Fibroblast of the aortic adventitia (primary cell): ENCODE data around the gene MANEAL. TPM values are rescaled to one million over a fixed set of nuclear protein-coding genes. Genes with fewer than 3 reads are reported as not detected.
A peak's percentile ranks its signal among the peaks of the same experiment; 100 is the strongest.

Experiments used
- DNase-seq: peaks from one replicate; pipeline ENCODE4 v3.0.0-alpha.2; 2010; ENCODE audit warnings: low read depth
- H3K4me3 ChIP-seq: 2 replicates; pipeline ENCODE4 v1.5.1; 2011; ENCODE audit warnings: low read depth, mild to moderate bottlenecking, control low read depth, low read length, moderate library complexity
- CTCF ChIP-seq: IDR thresholded peaks from 2 replicates; pipeline ENCODE4 v1.5.1; 2011; ENCODE audit warnings: mild to moderate bottlenecking, low read length, control low read depth, inconsistent platforms; ENCODE audit not compliant: insufficient read depth
- total RNA-seq: library from RNA; depleted of rRNA; stranded (reverse); fragments of >200 nt; gene quantifications from 2 replicates; pipeline ENCODE4 v1.2.3, GENCODE V29; 2012; ENCODE audit warnings: low replicate concordance

MANEAL gene
- total RNA-seq, 1 donor = 0.99 TPM

- TF ChIP-seq CTCF = no peak
- no peak for DNase-seq
- H3K4me3 ChIP-seq = peak overlapping the region; percentile 92
Observed at GRCh38 chr1:37807220-37807554, 13.5 kb downstream of the MANEAL start.

DNA sequence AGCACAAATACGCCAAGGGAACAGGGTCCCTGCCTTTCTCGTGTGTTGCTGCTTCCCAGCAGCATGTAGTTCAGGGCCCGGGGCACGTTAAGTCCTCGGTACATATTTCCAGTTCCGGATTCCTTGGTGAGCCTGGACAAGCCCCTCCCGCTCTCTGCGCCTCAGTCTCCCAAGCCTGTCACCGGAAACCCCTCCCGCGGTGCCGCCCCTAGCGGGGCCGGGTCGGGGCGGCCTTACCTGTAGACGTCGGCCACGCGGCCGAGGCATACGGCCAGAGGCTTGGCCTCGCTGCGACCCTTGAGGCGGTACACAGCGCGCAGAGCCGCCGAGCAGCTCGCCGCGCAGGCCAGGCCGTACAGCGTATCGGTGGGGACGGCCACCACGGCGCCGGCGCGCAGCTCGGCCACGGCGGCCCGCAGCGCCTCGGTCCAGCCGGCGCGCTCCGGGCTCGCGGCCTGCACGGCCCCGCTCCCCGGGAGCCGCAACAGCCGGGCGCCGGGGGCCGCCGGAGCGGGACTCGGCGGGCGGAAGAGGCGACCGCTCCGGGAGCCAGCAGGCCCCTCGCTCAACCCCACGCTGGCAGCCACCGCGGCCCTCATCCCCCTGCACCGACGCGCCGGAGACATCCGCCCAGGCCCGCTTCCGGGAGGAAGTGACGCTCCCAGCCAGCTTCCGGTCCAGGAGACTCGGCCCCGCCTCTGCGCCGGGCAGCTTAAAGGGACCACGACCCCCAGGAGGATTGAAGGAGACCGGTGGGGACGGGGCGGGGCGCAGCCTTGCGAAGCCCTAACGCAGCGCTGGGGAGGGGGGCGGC is 14.1 kb downstream of the MANEAL start, which contains the start of the genes C1orf122 and YRDC:
TSS of gene C1orf122 (plus strand) at position 236 of the 814 bp plus-strand sequence. CDS start 615 bp downstream, outside the sequence.
TSS of gene YRDC (minus strand) at position 654 of the 814 bp plus-strand sequence. CDS start at position 626, 28 bp downstream.
- peak within 1 kb of the TSS; percentile 92 for H3K4me3 ChIP-seq
- DNase-seq = peak; percentile 88
- TF ChIP-seq CTCF = no peak

DNA sequence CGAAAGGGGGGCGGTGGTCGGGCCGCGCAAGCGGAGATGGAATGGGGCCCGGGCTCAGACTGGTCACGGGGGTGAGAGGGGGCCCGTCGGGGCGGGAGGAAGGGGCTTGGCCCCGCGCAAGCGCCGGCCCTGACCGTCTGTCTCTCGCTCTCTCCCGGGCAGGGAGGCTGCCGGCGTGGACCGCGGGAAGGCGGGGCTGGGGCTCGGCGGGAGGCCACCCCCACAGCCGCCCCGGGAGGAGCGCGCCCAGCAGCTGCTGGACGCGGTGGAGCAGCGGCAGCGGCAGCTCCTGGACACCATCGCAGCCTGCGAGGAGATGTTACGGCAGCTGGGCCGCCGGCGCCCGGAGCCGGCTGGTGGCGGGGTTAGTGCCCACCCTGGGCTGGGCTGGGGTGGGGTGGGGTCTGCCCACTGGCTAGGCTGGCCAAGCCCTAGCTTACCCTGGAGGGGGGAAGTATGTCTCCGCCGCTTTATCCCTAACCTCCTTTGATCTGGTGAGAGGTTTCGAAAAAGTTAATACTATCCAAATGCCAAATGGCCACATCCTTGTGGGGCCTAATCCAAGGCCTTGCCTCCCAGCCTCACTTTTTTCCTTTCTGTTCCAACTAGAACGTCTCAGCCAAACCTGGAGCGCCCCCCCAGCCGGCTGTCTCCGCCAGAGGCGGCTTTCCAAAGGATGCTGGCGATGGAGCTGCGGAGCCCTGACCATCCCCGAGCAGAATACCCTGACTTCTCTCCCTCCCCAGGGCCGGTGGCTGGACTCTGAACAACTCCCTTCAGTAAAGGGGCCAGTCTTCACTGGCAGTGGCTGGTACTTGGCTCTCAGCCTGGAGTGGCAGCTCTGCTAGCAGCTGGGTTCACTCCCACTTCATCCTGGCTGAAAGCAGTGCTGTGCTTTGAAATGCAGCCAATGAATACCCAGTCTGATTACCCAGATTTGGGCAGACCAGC is 15.0 kb downstream of the MANEAL start:
- H3K4me3 ChIP-seq = peak overlapping the region; percentile 92
- DNase-seq = peak; percentile 68
- TF ChIP-seq CTCF = no peak

DNA sequence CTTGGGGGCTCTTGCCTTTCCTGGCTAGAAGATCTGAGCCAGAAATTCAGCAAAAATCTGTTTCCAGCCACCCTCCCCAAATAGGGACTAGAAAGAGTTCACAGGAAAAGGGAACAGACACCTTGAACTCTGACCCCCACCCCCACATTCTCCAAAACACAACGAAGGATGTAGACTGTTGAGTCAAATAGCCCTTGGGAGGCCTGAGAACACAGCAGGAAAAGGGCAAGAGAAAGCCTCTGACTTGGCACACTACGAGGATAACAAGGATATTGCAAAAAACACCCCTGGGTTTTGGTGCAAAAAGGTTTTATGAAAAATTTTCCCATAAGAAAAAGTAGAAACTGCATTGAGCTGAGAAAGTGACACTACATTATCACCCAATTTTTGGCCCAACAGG is 16.3 kb downstream of the MANEAL start:
- no peak for TF ChIP-seq CTCF
- no peak overlapping the region for H3K4me3 ChIP-seq
- DNase-seq = peak; percentile 9

- TF ChIP-seq CTCF = peak; percentile 89
- H3K4me3 ChIP-seq = no peak overlapping the region
- peak; percentile 82 for DNase-seq
Observed at GRCh38 chr1:37811027-37811655, 17.5 kb downstream of the MANEAL start.

DNA sequence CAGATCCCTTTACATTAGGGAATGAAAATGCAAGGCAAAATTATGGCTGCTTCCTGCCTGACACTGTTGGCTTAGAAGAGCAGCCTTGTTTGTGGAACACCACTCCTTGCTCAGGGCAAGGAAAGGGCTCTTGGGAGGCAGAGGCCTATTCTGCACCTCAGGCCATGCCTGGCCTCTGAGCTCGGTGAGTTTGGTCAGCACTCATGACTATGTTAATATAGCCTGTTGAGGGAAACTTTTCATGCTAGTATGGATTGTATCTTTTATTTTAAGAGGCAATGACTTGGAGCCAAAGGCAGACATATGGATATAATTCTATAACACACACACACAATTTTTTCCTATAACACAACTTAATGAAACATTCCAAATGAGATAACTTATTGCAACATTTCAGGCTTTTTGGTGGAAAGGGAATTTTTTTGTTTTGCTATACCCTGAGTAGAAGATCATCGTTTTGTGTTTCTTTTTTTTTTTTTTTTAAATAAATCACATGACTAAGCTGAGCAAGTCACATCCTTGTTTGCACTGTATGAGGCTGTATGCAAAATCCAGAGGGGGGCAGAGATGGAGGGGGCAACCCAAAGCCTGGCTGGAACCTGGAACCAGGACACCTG is 20.0 kb downstream of the MANEAL start:
- TF ChIP-seq CTCF = no peak
- DNase-seq = peak; percentile 16
- no peak overlapping the region for H3K4me3 ChIP-seq
